Transverse colon (tissue), 4 donors: ENCODE data around the gene PDE9A.

ENCODE experiments used
- CTCF ChIP-seq, 5 experiments: fragments of 200-600 bp in 3 of 5; fragments of 450-650 bp in 2 of 5; sonication (generic) in 3 of 5; IDR thresholded peaks; 1 replicate in 2 of 5; 2 replicates in 3 of 5; pipeline ENCODE4 v1.5.1; 2016 to 2017; ENCODE audit warnings: antibody characterized with exemption in 5 of 5, inconsistent platforms in 3 of 5, mild to moderate bottlenecking in 2 of 5, moderate library complexity in 1 of 5
- EP300 ChIP-seq: sonication (generic); formaldehyde crosslinking; IDR thresholded peaks from one replicate; pipeline ENCODE4 v1.6.1; 2017; ENCODE audit warnings: antibody characterized with exemption, low read depth
- POLR2A ChIP-seq: fragments of 450-650 bp; IDR thresholded peaks from one replicate; pipeline ENCODE4 v1.6.1; 2016; ENCODE audit warnings: antibody characterized with exemption, mild to moderate bottlenecking, moderate library complexity
- POLR2AphosphoS5 ChIP-seq, 3 donors: sonication (generic); formaldehyde crosslinking; IDR thresholded peaks; one replicate each; pipeline ENCODE4 v1.6.1; 2016; ENCODE audit warnings: antibody characterized with exemption in 3 of 3

DNA sequence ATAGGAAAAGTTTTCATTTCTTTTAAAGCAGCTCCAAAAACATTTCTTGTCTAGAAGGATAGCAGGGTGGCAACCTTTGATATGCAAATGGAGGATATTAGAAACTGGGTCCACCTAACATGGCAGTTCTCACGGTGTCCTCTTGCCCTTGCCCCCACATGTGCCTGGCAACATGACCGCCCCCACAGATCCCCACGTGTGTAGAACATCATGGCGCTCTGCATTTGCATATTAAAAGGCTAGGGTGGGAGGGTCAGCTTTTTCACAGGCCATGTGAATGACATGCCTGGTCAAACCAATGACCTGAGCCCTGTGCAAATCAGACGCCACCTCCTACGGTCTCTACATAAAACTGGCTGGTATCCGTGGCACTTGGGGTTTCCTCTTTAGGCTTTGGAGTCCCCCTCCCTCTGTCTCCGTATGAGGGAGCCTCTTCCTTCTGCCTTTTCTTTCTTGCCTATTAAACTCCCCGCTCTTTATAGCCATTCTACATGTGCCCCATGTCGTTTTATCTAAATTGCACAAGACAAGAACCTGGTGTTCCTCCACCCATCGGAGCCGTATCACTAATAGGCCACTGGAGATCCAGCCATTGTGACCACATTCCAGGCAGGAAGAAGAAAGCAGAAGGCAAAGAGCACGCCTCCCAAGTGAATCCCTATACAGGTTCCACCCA lies 154.7 kb downstream of the PDE9A start:
- TF ChIP-seq CTCF (IDR thresholded peaks at IDR 0.05) (no peak), EP300 (no peak), POLR2A (no peak), POLR2AphosphoS5 (IDR thresholded peaks at IDR 0.05) (no peak)
